ENCODE measurements around the gene RBP7. TPM values are rescaled to one million over a fixed set of nuclear protein-coding genes. Genes with fewer than 3 reads are reported as not detected.

The RBP7 gene
- polyA plus RNA-seq, 1 donor from 2014 or later, result 0.56 TPM

GRCh38 chr1:10045480-10046355, 48.7 kb downstream of the RBP7 start:
- TF ChIP-seq CTCF (IDR thresholded peaks at IDR 0.05; ENCODE audit: poor library complexity, severe bottlenecking), result no peak
- TF ChIP-seq REST (IDR thresholded peaks at IDR 0.05; ENCODE audit: borderline replicate concordance), result no peak
- TF ChIP-seq RAD21 (conservative IDR thresholded peaks at IDR 0.05), result no peak
- TF ChIP-seq EP300 (conservative IDR thresholded peaks at IDR 0.05; ENCODE audit: poor library complexity, severe bottlenecking), result no peak
- no peak for TF ChIP-seq SMC3 (conservative IDR thresholded peaks at IDR 0.05; ENCODE audit: poor library complexity)
- no peak for TF ChIP-seq POLR2AphosphoS5 (IDR thresholded peaks at IDR 0.05)
- no peak for TF ChIP-seq MXI1 (conservative IDR thresholded peaks at IDR 0.05; ENCODE audit: poor library complexity, severe bottlenecking)
- TF ChIP-seq EZH2 (IDR thresholded peaks at IDR 0.05; ENCODE audit: borderline replicate concordance, insufficient read depth, low read length, poor library complexity, severe bottlenecking), result no peak
- no peak for TF ChIP-seq TAF1 (IDR thresholded peaks at IDR 0.05; ENCODE audit: low read depth)
- Histone ChIP-seq H3F3A (ENCODE audit: insufficient read depth, low read length, poor library complexity, severe bottlenecking) (no peaks in the 10 kb centered on the region), H3K27me3 (ENCODE audit: insufficient read depth, low read depth, low read length) (no peaks in the 10 kb centered on the region), H3K9ac (ENCODE audit: low read length) (no peak overlapping the region), H4K20me1 (ENCODE audit: insufficient read depth) (no peaks in the 10 kb centered on the region), H3K4me3 (ENCODE audit: low read length) (no peak overlapping the region), H3K9me3 (ENCODE audit: low read length) (no peaks in the 10 kb centered on the region), H2AFZ (ENCODE audit: low read depth, low read length) (no peak overlapping the region), H3K4me2 (ENCODE audit: low read length) (no peak overlapping the region), H3K79me2 (replicated peaks; ENCODE audit: insufficient read depth, low read length) (peaks cover 55% of the 10 kb centered on the region), H3K9me2 (ENCODE audit: insufficient read depth, low read length) (no peaks in the 10 kb centered on the region), H3K36me3 (ENCODE audit: insufficient read depth, low read length) (no peaks in the 10 kb centered on the region), H3K27ac (ENCODE audit: low read length) (no peak overlapping the region)

- H3K27me3 ChIP-seq (ENCODE audit: insufficient read depth, low read depth, low read length), result no peaks in the 10 kb centered on the region
- TF ChIP-seq TAF1 (IDR thresholded peaks at IDR 0.05; ENCODE audit: low read depth) (no peak), EZH2 (IDR thresholded peaks at IDR 0.05; ENCODE audit: borderline replicate concordance, insufficient read depth, low read length, poor library complexity, severe bottlenecking) (no peak), RAD21 (conservative IDR thresholded peaks at IDR 0.05) (no peak), MXI1 (conservative IDR thresholded peaks at IDR 0.05; ENCODE audit: poor library complexity, severe bottlenecking) (no peak), CTCF (IDR thresholded peaks at IDR 0.05; ENCODE audit: poor library complexity, severe bottlenecking) (no peak), EP300 (conservative IDR thresholded peaks at IDR 0.05; ENCODE audit: poor library complexity, severe bottlenecking) (no peak), SMC3 (conservative IDR thresholded peaks at IDR 0.05; ENCODE audit: poor library complexity) (no peak), REST (IDR thresholded peaks at IDR 0.05; ENCODE audit: borderline replicate concordance) (no peak), POLR2AphosphoS5 (IDR thresholded peaks at IDR 0.05) (no peak)
- H3F3A ChIP-seq (ENCODE audit: insufficient read depth, low read length, poor library complexity, severe bottlenecking), result no peaks in the 10 kb centered on the region
- H3K9me2 ChIP-seq (ENCODE audit: insufficient read depth, low read length), result no peaks in the 10 kb centered on the region
- peaks cover 51% of the 10 kb centered on the region for H3K79me2 ChIP-seq (replicated peaks; ENCODE audit: insufficient read depth, low read length)
- H3K4me3 ChIP-seq (ENCODE audit: low read length), result no peak overlapping the region
- no peak overlapping the region for H3K27ac ChIP-seq (ENCODE audit: low read length)
- H3K4me2 ChIP-seq (ENCODE audit: low read length), result no peak overlapping the region
- no peaks in the 10 kb centered on the region for H3K36me3 ChIP-seq (ENCODE audit: insufficient read depth, low read length)
- H4K20me1 ChIP-seq (ENCODE audit: insufficient read depth), result no peaks in the 10 kb centered on the region
- no peak overlapping the region for H3K9ac ChIP-seq (ENCODE audit: low read length)
- H2AFZ ChIP-seq (ENCODE audit: low read depth, low read length), result no peak overlapping the region
- no peaks in the 10 kb centered on the region for H3K9me3 ChIP-seq (ENCODE audit: low read length)
Measured at GRCh38 chr1:10046356-10047085, 49.5 kb downstream of the RBP7 start.

All from neural cell (in vitro differentiated cells).